SK-N-MC (cell line): ENCODE data around the gene CERS4.

Source experiments
- EZH2 ChIP-seq: fragments of 200-600 bp; sonication (generic); IDR thresholded peaks from one replicate; pipeline ENCODE4 v1.6.1; 2017; ENCODE audit warnings: antibody characterized with exemption
- FOXP2 ChIP-seq: optimal IDR thresholded peaks from 2 replicates; pipeline ENCODE3; 2011; ENCODE audit warnings: mild to moderate bottlenecking, moderate library complexity; ENCODE audit not compliant: insufficient read depth; ENCODE audit errors: extremely low read length, control extremely low read depth
- POLR2AphosphoS5 ChIP-seq: IDR thresholded peaks from 2 replicates; pipeline ENCODE4 v1.6.1; 2012; ENCODE audit warnings: mild to moderate bottlenecking, low read depth, low read length, borderline replicate concordance

DNA sequence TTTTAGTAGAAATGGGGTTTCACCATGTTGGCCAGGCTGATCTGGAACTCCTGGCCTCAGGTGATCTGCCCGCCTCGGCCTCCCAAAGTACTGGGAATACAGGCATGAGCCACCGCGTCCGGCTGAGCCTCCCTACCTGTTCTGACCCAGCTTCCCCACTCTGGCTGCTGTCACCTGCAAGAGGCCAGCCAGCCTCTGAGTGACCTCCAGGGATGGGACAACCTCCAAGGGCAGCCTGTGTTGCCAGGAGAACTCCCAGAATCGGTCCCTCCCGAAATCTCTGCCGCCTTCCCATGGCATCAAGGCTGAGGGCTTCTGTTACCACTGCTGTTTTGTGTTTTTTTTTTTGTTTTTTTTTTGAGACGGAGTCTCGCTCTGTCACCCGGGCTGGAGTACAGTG, 11.3 kb downstream of the CERS4 start:
- TF ChIP-seq EZH2 (no peak), POLR2AphosphoS5 (no peak), FOXP2 (no peak)
